HG02970 (cell line): Measurements from ENCODE around the gene LCMT1.
"Not testable (repeated sequence)": the region's sequence is repeated elsewhere in the genome, so short reads cannot be mapped to it uniquely, and the experiment has no call there.

Experiments
- ATAC-seq: cut with Tn5 transposase; IDR thresholded peaks from one replicate; pipeline ENCODE4 v1.9.1; 2021; ENCODE audit warnings: mild to moderate bottlenecking, moderate library complexity, moderate number of reproducible peaks; ENCODE audit not compliant: unreplicated experiment, low FRiP score

LCMT1 gene

GRCh38 chr16:25181236-25181635, 69.7 kb downstream of the LCMT1 start:
- not testable (repeated sequence) for ATAC-seq

GRCh38 chr16:25184771-25185170, 73.2 kb downstream of the LCMT1 start:
- no peak for ATAC-seq

- no peak for ATAC-seq
Observed at GRCh38 chr16:25187491-25187795, 75.9 kb downstream of the LCMT1 start.

- ATAC-seq = no peak
Observed at GRCh38 chr16:25189305-25189704, 77.8 kb downstream of the LCMT1 start.

GRCh38 chr16:25192096-25192495, 80.6 kb downstream of the LCMT1 start:
- no peak for ATAC-seq

GRCh38 chr16:25194273-25194878, 82.8 kb downstream of the LCMT1 start:
- no peak for ATAC-seq

GRCh38 chr16:25198021-25198420, 86.5 kb downstream of the LCMT1 start:
- ATAC-seq = no peak

- no peak for ATAC-seq
Observed at GRCh38 chr16:25199457-25199856, 87.9 kb downstream of the LCMT1 start.

- no peak for ATAC-seq
Observed at GRCh38 chr16:25210758-25211157, 99.2 kb downstream of the LCMT1 start.

GRCh38 chr16:25212636-25213035, 101.1 kb downstream of the LCMT1 start:
- no peak for ATAC-seq

GRCh38 chr16:25213709-25214397, 102.3 kb downstream of the LCMT1 start:
- no peak for ATAC-seq

GRCh38 chr16:25217112-25217511, 105.6 kb downstream of the LCMT1 start:
- ATAC-seq = no peak

GRCh38 chr16:25217921-25218320, 106.4 kb downstream of the LCMT1 start:
- no peak for ATAC-seq

- no peak for ATAC-seq
Observed at GRCh38 chr16:25219070-25219737, 107.7 kb downstream of the LCMT1 start.

- no peak for ATAC-seq
Observed at GRCh38 chr16:25222959-25223358, 111.4 kb downstream of the LCMT1 start.

- no peak for ATAC-seq
Observed at GRCh38 chr16:25223964-25224363, 112.4 kb downstream of the LCMT1 start.

GRCh38 chr16:25224731-25225319, 113.3 kb downstream of the LCMT1 start:
- ATAC-seq = no peak
